ENCODE data around the gene FUS.
"Not testable (repeated sequence)": the region's sequence is repeated elsewhere in the genome, so short reads cannot be mapped to it uniquely, and the experiment has no call there.

FUS gene

DNA sequence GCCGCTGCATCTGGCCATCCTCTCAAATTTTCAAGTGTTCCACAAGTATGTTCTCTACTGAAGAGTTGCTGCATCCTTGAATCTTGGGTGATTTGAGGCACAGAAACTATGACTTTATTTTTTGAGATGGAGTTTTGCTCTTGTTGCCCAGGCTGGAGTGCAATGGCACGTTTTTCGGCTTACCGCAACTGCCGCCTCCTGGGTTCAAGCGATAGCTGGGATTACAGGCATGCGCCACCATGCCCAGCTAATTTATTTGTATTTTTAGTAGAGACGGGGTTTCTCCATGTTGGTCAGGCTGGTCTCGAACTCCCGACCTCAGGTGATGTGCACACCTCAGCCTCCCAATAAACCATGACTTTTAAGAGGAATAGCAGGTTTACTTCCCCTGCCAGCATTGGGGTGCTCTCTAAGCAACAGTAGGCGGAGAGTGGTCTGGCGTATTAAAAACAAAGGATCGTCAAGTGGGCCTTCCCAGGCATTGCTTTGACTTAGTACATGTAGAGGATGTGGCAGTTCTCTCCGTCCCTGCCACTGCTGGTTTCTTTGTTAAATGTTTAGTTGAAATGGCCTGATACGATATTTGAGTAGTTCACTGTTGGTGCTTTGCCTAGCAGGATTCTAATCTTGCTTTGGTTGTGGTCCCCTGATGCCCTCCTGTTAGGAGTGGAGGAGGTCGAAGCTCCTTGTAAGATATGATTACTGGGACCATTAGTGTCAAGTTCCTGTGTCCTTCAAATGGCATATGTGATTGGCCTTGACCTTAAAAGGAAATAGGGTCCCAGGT is 13.1 kb downstream of the FUS start:
- DNase-seq (ENCODE audit: low read depth), result no peak
- no peak overlapping the region for H3K4me3 ChIP-seq (ENCODE audit: low read length)
- TF ChIP-seq CTCF (conservative IDR thresholded peaks at IDR 0.05; ENCODE audit: low read depth, low read length), result no peak

DNA sequence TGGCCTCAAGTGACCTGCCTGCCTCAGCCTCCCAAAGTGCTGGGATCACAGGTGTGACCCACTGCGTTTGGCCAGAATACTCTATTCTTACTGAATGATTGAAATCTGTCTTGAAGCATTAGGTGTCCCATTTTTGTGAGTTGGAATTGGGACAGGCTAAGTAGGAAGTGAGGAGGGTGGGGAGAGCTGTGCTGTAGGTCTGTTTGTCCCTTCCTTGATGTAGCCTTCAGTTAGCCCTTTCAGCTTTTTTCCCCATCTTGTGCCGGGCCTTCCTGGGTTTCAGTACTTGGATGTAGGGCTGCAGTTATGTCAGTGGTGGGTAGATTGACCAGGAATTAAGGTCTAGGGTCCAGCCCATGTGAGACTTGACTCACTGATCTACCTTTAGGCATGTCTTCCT is 13.9 kb downstream of the FUS start:
- no peak for DNase-seq (ENCODE audit: low read depth)
- H3K4me3 ChIP-seq (ENCODE audit: low read length), result no peak overlapping the region
- TF ChIP-seq CTCF (conservative IDR thresholded peaks at IDR 0.05; ENCODE audit: low read depth, low read length), result no peak

DNA sequence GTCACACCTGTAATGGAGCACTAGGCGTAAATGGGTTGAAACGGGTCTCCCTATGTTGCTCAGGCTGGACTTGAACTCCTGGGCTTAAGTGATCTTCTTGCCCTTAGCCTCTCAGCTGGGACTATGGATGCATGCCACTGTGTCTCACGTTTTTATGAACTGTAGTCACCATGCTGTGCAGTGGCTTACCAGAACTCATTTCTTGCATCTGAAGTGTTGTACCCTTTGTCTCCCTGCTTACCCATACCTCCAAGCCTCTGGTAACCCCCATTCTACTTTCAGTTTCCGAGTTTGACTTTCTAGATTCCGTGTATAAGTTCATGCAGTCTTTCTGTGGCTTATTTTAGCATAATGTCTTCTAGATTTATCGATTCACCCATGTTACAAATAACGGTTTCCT is 15.0 kb downstream of the FUS start:
- DNase-seq (ENCODE audit: low read depth), result no peak
- TF ChIP-seq CTCF (conservative IDR thresholded peaks at IDR 0.05; ENCODE audit: low read depth, low read length), result no peak
- H3K4me3 ChIP-seq (ENCODE audit: low read length), result no peak overlapping the region

GRCh38 chr16:31195861-31196260 is 15.9 kb downstream of the FUS start:
- DNase-seq (ENCODE audit: low read depth); H3K4me3 ChIP-seq (ENCODE audit: low read length): not testable (repeated sequence)

DNA sequence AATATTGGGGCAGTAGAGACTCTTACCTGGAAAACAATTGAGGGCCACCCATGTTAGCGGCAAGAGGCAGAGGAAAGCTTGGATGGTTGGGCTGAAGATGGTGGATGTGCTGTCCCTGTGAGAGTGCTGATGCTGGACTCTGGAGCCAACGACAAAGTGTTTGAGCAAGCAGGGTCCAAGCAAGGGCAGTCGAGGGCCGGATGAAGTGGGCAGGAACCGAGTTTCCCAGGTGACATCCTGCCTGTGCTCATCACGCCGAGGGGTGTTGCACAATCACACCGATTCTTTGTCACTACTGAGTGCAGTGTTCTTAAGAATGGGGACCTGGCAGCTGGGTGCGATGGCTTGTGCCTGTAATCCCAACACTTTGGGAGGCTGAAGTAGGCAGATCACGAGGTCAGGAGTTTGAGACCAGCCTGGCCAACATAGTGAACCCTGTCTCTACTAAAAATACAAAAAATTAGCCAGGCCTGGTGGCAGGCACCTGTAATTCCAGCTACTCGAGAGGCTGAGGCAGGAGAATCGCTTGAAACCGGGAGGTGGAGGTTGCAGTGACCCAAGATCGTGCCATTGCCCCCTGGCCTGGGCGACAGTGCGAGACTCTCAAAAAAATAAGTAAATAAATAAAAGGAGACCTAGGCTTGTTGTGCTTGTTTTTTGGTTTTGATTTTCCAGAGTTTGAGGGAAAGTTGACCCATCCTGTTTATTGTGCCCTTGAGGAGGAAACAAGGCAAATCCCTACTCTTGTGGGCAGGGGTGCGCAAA is 16.6 kb downstream of the FUS start:
- no peak overlapping the region for H3K4me3 ChIP-seq (ENCODE audit: low read length)
- no peak for TF ChIP-seq CTCF (conservative IDR thresholded peaks at IDR 0.05; ENCODE audit: low read depth, low read length)
- no peak for DNase-seq (ENCODE audit: low read depth)

GRCh38 chr16:31198207-31198882 is 18.4 kb downstream of the FUS start:
- H3K4me3 ChIP-seq (ENCODE audit: low read length), result no peak overlapping the region
- DNase-seq (ENCODE audit: low read depth), result no peak
- no peak for TF ChIP-seq CTCF (conservative IDR thresholded peaks at IDR 0.05; ENCODE audit: low read depth, low read length)

GRCh38 chr16:31199430-31200041 is 19.6 kb downstream of the FUS start:
- DNase-seq (ENCODE audit: low read depth), result no peak
- no peak for TF ChIP-seq CTCF (conservative IDR thresholded peaks at IDR 0.05; ENCODE audit: low read depth, low read length)
- no peak overlapping the region for H3K4me3 ChIP-seq (ENCODE audit: low read length)

DNA sequence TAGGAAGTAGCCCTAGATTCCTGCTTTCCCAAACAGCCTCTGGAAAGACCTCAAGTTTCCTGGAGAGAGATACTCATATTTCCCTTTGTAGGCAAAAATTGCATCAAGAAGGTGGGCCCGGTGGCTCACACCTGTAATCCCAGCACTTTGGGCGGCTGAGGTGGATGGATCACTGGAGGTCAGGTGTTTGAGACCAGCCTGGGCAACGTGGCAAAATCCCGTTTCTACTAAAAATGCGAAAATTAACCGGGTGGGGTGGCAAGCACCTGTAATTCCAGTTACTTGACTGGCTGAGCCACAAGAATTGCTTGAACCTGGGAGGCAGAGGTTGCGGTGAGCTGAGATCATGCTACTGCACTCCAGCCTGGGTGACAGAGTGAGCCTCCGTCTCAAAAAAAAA is 20.2 kb downstream of the FUS start:
- DNase-seq (ENCODE audit: low read depth); H3K4me3 ChIP-seq (ENCODE audit: low read length): not testable (repeated sequence)

Data from retinal pigment epithelial cell (primary cell).